GM21723 (cell line): ENCODE results near the gene MORN1.

Source experiments
- ATAC-seq: cut with Tn5 transposase; IDR thresholded peaks from one replicate; pipeline ENCODE4 v1.9.1; 2021; ENCODE audit warnings: mild to moderate bottlenecking, moderate library complexity; ENCODE audit not compliant: unreplicated experiment

The MORN1 gene

DNA sequence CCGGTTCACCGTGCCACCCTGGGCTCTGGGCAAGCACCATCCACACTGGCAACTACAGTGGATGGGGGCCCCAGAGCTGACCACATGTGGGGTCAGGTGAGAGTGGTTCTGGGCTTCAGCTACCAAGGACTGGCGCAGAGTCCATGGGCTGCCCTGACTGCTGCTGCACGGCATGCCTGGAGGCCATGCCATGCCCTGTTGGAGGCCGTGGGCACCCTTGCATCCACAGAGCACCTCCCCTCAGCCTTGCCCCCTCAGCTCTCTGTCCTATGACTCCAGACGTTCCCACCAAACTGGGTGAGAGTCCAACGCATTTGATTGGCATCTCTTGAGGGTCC, 15.5 kb downstream of the MORN1 start:
- ATAC-seq, result no peak

DNA sequence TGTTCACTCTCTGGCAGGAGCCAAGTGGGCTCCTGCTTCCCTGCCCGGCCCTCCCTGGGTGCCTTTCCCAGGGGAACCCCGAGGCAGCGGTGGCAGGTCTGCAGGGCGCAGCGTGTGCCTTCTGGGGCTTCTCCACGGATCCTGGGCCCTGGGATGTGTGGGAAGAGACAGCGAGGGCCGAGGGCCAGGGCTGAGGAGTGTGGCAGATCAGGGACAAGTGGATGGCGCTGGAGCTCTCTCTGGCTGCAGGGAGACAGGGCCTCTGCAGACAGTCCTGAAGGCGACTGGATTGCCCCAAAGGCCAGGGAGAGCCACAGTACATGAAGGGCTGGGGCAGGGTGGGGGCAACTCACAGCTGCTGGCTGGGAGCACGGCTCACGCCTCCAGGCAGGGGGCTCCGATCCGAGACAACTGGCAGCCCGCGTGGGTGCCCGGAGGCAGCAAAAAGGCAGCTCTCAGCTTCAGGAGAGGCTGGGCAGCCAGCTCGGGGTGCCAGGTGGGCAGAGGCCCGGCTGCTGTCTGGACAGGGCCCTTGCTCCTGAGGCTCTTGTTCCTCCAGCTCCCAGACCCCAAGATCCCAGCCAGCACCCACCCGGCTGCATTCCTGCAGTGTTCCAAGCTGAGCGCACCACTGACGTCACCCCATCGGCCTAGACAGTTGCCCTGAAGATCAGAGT, 16.0 kb downstream of the MORN1 start:
- ATAC-seq, result no peak

DNA sequence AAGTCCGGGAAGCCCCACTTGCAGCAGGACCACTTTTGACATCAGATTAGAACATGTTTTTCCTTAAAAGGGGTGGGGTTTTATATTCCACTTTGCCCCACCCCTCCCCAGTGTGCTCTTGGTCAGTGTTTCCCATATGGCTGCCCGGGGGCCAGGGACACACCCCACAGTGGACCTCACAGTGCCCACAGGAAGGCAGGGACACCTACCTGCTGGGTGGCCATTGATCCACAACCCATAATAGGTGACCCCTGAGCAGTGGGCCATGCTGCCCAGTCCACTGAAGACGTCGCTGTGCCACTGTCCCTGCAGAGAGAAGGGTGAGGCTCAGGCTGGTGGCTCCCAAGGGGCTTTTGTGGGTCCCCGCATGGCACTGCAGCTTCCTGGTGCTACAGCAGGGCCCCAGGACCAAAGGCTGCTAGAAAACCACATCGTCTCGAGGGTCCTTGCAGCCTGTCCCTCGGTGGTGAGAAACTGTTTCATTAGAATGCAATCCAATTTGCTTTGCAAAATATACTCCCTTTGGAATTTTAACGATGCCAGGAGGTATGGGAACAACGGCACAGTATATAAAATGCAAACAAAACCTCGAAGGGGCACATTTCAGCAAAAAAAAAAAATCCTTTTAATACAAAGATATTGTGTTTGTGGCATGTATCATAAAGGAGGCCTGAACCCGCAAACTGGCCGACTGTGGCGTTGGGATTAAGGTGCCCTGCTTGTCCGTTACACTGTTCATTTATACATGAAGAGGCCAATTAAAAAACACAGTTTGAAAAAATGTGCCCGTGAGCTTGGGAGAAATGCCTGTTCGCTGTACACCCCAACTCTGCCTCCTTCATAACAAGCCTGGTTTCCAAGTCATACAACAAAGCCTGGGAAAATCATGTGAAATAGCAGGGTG, 16.9 kb downstream of the MORN1 start:
- ATAC-seq, result no peak

DNA sequence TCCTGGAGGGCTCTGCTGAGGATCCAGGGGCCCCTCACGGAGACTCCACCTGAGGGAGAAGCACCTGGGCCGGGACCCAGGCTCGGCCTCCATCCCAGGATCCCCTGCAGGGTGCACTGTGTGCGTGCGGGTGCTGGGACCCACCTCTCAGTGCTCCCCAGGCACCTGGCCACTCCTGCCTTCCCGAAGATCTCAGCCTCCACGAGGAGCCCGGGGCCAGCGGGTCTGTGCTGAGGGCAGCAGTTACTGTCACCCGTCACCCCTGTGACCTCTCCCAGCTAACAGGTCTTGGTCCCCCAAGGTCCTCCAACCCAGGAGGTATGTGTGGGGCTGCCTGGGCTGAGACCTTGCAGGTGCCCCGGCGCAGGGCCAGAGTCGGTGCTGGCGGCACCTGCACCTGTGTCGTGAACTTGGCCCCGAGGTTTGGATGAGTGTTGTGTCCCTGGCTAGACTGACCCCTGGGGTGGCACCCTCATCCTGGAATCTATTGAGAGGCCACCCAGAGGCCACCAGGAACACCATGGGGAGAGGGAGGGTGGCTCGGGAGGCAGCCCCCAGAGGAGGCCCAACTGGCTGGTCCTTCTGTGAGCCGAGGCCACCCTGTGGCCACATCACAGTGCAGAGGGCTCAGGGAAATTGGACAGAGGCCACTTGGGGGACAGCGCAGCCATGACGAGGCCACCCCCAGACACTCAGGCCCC, 17.7 kb downstream of the MORN1 start:
- ATAC-seq, result no peak

DNA sequence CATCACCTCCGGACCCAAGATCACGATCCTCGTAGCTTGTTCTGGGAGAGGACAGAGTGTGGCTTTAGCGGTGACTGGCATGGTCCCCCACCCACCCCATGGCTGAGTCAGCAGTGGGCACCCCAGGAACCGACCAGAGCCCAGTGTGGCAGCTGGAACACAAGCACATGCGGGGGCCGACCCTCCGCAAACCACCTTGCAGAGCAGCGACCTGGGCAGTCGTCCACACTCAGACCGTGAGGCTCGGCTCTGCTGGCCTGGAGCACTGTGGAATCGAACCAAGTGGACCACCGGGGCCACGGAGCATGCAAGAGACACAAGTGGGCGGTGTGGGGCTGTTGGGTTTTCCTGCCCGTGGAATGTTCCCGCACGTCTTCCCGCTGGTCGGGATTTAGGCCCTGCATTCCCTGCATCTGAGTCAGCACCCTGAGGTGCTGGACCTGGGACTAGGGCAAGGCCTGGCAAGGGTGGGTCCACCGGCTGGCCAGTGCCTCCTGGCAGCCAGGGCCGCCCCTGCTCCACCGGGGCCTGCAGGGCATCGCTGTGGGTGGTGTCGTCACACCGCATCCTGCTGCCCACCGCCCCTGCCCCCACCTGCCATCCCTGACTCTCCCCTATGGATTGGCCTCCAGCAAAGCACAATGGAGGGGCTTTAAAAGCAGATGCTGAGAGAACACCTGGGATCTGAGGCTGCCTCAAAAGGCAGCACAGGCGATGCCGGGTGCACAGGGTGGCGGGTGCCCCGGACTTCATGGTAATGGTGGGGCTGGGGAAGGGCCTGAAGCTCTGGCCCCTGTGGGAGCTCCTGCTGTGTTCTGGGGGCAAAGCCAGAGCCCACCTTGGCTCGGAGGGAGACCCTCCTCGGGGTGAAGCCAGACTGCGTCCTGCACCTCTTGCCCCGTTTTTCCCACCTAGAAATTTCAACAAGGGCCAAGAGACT, 18.5 kb downstream of the MORN1 start:
- no peak for ATAC-seq

DNA sequence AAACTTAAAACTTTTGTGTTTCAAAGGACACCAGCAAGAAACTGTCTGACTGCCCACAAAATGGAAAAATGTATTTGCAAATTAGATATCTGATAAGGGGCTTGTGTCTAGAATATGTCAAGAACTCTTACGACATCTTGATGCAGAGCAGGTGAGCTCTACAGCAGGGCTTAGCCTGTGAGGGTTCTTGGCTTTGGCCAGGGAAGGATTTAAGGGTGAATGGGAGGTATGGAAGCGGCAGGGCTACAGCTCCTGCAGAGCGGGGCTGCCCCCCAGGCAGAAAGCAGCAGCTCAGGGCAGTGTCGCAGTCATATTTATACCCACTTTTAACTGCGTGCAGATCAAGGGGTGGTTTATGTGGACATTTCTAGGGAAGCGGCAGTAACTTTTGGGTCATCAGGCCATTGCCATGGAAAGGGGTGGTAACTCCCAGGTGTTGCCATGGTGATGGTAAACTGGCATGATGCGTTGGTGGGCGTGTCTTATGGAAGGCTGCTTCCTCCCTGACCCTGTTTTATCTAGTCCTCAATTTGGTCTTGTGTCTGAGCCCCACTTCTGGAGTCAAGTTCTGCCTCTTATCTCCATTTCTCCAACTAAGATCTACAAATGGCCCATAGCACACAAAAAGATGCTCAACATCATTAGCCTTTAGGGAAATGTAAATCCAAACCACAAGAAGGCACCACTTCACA, 23.2 kb downstream of the MORN1 start:
- ATAC-seq, result no peak

DNA sequence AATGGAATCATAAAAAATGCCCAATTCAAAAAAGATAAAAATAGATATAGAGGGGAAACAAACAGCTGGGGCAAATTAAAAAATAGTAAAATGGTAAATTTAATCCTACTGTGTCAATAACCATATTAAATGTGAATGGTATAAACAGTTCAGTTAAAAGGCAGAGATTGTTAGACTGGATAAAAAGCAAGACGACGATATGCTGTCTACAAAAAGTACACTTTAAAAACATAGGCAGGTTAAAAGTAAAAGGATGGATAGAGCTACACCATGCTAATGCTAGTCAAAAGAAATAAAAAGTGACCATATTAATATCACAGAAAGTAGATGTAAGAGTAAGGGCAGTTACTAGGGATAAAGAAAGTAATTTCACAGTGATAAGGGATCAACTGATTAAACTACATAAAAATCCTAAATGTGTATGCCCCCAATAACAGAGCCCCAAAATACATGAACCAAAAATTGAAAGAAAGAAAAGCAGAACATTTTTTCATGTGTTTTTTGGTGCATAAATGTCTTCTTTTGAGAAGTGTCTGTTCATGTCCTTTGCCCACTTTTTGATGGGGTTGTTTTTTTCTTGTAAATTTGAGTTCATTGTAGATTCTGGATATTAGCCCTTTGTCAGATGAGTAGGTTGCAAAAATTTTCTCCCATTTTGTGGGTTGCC, 27.4 kb downstream of the MORN1 start:
- ATAC-seq, result no peak

DNA sequence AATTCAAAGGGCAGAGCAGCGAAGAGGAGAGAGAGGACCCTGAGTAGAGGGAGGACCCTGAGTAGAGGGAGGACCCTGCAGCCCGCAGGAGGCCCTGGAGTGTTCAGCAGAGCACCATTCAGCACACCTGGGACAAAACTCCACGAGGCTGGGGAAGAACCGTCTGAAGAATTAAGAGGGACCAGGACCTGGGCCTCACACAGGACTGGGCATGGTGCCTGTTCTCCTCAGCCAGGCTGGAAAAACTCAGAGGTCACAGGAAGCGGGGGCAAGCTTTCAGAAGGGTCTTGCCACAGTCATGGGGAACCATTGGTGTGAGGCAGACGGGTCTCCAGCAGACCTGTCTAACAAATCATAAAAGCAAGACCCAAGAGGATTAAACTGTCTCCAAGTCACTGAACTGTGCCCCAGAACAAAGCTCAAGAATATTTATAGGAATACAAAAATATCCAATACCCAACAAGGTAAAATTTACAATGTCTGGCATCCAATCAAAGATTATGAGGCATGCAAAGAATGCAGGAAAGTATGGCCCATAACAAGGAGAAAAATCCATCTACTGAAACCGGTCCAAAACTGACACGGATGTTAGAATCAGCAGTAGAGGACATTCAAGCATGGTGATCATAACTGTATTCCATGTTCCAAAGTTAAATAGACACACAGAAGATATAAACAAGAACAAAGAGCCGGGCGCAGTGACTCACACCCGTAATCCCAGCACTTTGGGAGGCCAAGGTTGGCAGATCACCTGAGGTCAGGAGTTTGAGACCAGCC, 30.6 kb downstream of the MORN1 start:
- ATAC-seq, result no peak

DNA sequence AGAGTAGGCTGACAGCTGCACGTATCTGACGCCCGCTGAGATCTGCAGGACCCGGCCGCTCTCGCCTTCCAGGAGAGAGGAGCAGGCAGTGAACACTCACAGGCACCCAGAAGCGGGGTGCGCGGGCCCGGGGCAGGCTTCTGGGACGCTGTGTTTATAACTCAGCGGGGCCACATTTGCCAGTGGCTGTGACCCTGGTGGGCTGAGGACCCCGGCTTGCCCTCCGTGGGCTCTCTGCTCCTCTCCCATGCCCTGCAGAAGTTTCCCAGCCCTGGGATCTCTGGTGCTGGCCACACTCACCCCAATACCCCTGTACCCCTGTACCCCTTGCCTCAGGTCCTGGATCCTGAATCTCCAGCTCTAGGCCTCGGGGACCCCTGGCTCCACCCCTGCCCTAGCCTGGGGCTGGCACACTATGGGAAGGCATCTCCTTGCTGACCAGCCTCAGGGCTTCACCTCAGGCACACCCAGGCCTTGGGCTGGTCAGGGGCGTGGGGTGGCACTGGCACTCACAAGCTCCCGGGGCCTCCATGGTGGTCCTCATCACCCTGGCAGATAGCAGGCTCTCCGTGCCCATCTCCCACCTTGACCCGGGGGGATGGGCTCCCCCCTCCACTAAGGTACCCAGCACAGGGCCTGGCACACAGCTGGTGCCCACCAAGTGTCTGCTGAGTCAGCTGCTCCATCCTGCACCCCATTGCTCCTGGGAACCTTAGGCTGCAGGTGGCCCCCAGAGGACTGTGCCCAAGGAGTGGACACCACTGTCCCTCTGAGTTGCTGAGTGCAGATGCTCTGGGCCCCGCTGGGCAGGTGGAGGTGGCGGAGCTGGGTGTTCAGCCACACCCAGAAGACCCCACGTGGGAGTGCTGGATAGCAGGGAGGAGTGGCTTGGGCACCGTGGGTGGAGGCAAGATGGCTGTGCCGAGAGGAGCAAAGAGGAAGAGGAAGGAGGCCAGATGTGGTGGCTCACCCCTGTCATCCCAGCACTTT, 32.4 kb downstream of the MORN1 start:
- ATAC-seq, result no peak

DNA sequence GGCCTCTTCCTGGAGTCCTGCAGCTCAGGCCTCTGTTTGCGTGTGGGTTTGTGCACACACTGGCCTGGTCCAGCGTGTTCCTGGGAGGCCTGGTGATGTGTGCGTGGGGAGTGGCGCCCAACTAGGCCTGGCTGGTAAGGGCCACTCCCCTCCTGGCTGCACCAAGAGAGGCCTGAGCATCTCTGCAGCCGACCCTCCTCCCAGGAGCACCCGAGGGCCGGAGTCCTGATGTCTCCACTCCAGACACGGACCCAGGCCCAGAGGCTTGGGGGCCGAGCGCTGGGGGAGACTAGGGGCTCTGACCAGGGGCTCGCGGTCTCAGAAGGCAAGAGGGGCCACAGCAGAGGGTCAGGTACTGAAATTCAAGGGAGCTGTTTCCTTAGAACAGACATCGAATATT, 33.3 kb downstream of the MORN1 start:
- ATAC-seq, result no peak

DNA sequence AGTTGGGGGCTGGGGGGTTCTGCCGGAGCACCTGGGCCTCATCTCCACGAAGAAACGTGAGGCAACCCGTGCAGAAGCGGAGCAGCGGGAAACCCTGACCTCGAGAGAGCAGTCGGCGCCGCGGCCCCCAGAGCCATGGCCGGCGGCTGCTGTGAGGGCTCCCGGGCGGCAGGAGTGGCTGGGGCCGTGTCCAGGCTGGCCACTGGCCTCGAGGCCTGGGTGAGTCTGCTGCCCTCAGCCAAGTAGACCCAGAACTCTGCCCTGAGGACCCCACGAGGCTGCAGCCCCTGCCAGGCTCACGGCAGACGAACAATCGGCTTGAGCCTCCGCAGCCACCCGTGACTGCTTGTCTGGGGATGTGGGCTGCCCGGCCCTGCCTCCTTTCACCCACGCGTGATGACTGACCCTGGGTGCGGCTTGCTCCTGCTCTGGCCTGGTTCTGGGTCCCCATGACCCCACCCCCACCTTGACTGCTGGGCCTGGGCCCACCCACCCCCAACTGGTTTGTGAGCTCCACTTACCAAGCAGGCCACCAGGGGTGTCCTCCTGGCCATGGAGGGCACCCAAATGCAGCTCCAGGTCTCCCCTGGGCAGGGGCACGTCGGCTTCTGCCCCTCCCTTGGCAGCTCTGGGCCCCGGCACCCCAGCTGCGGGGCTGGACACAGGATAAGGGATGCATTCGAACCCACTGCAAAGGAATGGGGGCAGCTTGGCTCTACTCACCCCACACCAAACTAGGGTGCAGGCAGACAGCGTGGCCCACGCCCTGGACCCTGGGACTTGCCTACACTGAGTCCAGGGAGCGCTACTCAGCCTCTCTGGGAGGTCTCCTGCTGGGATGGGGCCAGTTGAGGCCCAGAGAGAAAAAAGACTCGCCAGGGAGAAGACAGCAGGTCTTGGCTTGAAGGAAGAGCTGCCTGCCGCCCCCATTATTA, 34.2 kb downstream of the MORN1 start:
- no peak for ATAC-seq

DNA sequence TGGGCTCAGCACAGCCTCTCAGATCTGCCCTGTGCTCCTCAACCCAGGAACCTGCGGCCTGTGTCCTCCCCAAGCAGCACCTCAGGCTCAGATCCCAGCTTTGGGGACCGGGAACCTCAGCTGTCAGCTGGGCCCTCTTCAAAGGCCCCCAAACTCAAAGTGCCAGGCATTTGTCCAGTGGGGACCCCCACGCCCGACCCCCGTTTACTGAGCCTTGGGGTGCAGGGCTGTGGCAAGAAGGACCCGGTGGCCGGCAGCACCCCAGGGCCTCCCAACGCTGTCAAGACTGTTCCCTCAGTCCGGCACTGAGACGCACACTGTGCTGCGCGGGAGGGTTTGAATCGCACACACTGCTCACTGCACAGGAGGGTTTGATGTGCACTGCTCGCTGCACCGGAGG, 35.0 kb downstream of the MORN1 start:
- ATAC-seq, result no peak

DNA sequence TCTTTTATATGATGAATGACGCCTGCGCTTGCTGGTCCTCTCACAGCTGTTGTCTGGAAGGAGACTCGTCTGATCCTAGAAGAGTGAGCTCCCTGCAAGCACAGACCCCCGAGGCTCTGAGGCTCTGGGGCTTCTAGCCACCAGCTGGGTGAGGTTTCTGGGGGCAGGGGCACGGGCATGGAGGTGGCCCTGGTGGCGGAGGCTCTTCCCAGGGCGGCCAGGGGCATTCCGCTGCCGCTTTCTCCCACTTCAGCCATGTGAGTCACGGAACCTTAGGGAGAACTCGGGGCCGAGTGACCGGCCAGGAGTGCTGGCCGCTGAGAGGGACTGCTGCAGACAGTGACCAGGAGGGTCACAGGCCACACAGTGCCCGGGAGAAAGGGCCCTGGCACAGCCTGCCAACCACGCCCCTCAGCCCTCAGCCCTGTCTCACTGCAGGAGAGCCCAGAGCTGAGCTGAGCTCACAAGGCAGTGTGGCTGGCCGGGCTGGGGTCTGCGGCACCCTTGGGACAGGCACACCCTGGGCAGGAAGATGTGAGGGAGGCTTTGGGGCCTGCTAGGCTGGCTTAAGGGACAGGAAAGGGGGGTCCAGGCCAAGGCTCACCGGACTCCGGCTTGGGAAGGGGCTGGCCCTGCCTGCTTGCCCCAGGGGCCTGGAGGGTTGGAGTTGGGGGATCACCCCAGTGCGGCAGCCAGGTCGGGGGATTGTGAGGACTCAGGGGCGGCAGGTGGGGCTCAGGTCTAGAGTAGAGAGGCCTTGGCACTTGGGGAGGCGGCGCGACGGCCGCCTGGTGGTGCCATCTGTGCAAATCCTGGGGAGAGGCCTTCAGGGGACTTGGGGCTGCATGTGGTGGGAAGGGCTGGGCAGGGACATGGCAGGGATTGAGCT, 35.7 kb downstream of the MORN1 start:
- no peak for ATAC-seq

DNA sequence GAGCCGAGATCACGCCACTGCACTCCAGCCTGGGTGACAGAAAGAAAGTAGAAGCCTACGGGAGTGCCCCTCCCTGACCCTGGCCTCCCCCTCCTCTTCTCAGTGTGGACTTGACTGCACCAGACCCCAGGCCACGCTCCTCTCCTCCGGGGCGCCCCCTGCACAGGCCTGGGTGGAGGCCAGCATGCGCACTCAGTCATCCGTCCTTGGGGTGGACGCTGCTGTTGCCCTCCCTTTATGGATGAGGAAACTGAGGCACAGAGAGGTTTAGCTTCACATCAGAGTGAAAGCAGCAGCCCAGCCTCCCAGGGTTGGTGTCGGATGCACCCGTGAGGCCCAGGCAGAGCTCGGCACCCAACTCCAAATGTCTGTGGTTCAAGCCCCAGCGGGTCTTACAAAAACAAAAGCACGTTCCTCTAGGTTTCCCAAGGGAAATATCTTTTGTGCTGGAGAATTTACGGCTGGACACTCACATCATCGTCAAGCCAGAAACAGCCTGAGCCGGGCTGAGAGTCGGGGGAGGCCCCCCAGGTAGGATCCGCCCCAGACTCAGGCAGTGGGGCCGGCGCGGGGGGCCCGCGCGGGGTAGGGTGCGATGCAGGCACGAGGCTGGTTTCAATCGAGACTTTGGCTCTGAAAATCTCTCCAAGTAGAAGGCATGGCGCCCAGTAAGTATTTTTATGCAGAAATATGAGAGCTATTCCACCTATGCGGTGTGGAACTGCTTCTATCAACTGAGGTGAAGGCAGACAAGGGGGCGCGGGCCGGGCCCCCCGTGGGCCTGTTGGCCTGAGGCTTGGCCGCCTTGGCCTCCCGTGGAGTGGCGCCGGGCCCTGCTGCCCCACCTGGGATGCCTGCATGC, 36.6 kb downstream of the MORN1 start:
- ATAC-seq, result no peak
